Thymus (tissue), 11 donors: ENCODE measurements around the gene AQP5. TPM values are rescaled to one million over a fixed set of nuclear protein-coding genes. Genes with fewer than 3 reads are reported as not detected.

Source experiments
- DNase-seq, 9 donors: peaks; one replicate each; pipeline ENCODE4 v3.0.0-alpha.2; 2013; ENCODE audit warnings: low spot score in 9 of 9, low read depth in 6 of 9, missing footprints in 1 of 9
- H3K27ac ChIP-seq, 2 donors: one replicate each; pipeline ENCODE4 v1.5.1; 2013; ENCODE audit warnings: control low read depth in 1 of 2, low read depth in 1 of 2, low read length in 1 of 2, mild to moderate bottlenecking in 1 of 2, moderate library complexity in 1 of 2
- H3K27me3 ChIP-seq, 2 donors: one replicate each; pipeline ENCODE4 v1.5.1; 2013; ENCODE audit warnings: low read length in 1 of 2; ENCODE audit not compliant: control insufficient read depth in 2 of 2, insufficient read depth in 1 of 2
- H3K36me3 ChIP-seq, 2 donors: one replicate each; pipeline ENCODE4 v1.5.1; 2013; ENCODE audit warnings: low read length in 1 of 2, mild to moderate bottlenecking in 1 of 2, moderate library complexity in 1 of 2; ENCODE audit not compliant: control insufficient read depth in 2 of 2, insufficient read depth in 2 of 2
- H3K4me1 ChIP-seq, 2 donors: one replicate each; pipeline ENCODE4 v1.5.1; 2013; ENCODE audit warnings: low read length in 2 of 2; ENCODE audit not compliant: control insufficient read depth in 2 of 2, insufficient read depth in 2 of 2
- H3K4me3 ChIP-seq, 2 donors: one replicate each; pipeline ENCODE4 v1.5.1; 2013; ENCODE audit warnings: low read length in 2 of 2, control low read depth in 1 of 2, mild to moderate bottlenecking in 1 of 2
- H3K9me3 ChIP-seq, 2 donors: one replicate each; pipeline ENCODE4 v1.5.1; 2013; ENCODE audit warnings: low read length in 1 of 2, mild to moderate bottlenecking in 1 of 2; ENCODE audit not compliant: control insufficient read depth in 2 of 2, insufficient read depth in 1 of 2
- WGBS: extraction: QIAGEN DNeasy Blood & Tissue Kit; methylation state at CpG from one replicate; pipeline ENCODE4 v1.1.7; 2013; 5-methylcytosine and 5-hydroxymethylcytosine counted together
- polyA plus RNA-seq: library from polyadenylated mRNA; stranded (reverse); fragments of 200-250 nt; gene quantifications from one replicate; pipeline ENCODE4 v1.2.3, GENCODE V29; 2013
- total RNA-seq: library from RNA; stranded (reverse); fragments of 120-200 nt; gene quantifications from one replicate; pipeline ENCODE4 v1.2.4, GENCODE V29; 2013
- donor health status: healthy.

The AQP5 gene
- total and polyA plus RNA-seq, 2 donors = 0.09 to 0.37 TPM

DNA sequence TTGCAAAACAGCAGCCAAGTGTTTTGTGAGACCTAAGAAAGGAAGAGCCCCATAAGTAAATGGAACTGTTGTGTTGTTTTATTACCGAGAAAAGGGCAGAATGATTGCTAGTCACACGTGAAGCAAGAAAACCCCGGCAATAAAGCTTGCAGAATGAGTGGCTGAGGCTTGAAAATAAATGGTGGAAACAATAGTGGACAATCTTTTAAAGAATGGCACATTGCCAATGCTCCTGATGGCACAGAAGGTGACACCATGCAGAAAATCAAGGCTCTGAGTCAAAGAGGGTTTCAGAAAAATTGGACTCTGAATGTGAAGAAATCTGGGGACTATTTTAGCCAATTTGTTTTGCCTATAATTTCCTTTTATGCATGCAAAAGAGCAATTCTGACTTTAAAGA is 15.2 kb upstream of the AQP5 start:
- H3K4me1 ChIP-seq = peaks cover 2 to 9% of the 10 kb centered on the region in 2 donors
- no peaks in the 10 kb centered on the region for H3K36me3 ChIP-seq
- H3K27ac ChIP-seq = no peak overlapping the region
- peaks cover 0 to 41% of the 10 kb centered on the region in 2 donors for H3K27me3 ChIP-seq
- H3K9me3 ChIP-seq = no peaks in the 10 kb centered on the region
- H3K4me3 ChIP-seq = no peak overlapping the region
- no peak for DNase-seq
- WGBS = 87% methylated on average over 3 of the region's 3 CpGs

DNA sequence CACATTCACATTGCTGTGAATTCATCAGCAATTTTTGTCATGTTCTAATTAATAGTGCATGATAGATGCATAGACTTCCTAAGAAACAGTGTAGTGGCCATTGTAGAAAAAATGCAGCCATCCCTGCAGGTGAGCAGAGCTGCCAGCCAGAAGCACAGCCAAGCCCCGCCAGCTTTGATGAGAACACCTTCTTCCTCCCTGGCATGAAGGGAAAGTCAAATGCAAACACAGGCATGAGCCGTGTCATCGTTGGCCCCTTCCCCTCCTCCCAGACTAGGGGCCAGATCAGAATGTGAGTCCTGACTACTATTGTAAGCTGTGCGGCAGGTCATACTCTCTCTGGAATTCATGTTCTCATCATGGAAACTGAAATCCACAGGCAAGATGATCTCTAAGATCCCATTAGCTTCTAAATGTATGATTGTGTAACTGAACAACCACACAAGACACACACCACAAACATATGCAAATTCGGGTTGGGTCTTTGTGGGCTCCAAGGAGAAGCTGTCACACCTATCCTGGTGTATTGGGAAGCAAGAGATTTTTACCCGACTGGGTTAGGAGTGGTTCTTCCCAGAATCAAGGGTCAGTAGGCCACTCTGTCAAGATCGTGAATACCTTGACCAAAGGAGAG is 14.0 kb upstream of the AQP5 start:
- Histone ChIP-seq H3K36me3 (no peaks in the 10 kb centered on the region), H3K4me3 (no peak overlapping the region), H3K9me3 (no peaks in the 10 kb centered on the region), H3K4me1 (peaks cover 2 to 9% of the 10 kb centered on the region in 2 donors), H3K27ac (no peak overlapping the region), H3K27me3 (peaks cover 0 to 53% of the 10 kb centered on the region in 2 donors)
- DNase-seq = no peak
- 86% methylated on average over 7 of the region's 7 CpGs for WGBS

DNA sequence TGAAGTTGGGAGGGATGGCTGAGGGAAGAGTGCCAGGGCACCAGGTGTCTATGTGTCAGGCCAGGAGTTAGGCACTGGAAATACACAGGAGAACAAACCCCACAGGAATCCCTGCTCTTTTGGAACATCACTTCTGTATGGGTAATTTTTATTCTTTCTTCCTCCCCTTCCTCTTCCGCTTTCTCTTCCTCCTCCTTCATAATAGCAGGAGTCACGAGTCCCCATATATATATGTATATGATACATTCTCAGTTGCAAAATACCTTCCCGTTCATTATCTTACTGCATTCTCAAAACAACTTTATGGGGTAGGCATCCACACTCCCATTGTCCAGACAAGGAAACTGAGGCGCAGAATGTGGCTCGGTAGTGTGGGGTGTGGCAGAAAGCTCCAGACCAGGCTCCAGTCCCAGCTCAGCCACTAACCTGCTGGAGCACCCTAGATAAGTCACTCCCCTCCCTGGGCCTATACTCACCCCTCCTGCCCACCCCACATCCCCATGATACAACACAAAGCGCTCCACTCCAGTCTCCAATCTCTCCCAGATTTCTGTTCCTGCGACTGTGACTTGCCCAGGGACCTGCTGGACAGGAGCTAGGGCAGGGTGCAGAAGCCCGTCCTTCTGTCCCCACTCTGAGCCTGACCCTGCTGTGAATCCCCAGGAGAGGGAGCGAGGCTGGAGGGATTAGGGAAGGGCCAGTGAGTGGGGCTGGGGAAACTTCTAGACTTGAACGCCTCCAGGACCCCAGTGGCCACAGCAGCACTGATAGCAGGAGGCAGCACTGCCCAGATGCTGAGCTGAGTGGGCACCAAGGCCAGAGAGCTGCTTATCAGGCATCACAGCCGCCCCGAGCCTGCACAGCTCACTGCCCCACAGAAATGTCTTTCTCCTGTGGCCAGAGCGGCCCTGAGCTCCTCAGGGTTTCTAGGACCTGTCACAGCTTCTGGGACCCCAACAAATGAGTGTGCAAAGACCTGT is 12.5 kb upstream of the AQP5 start:
- no peak overlapping the region for H3K4me3 ChIP-seq

DNA sequence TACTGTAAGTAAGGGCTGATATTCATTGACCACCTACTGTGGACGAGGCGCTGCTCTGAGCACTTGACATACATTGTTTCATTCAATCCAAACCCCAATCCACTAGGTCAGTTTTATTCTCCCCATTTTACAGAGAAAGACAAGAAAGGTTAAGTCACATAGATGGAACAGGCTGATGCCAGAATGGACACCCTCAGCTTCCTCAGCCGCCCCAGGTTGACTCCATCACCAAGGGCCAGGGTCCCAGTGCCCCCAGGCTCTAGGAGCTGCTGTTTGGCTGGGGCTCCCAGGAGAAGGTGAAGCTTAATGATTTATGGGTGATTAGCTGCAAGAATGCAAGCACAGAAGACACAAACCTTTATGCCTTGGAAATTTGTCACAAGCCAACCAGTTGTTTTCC is 11.8 kb upstream of the AQP5 start:
- H3K27me3 ChIP-seq = peaks cover 13 to 65% of the 10 kb centered on the region in 2 donors
- no peak for DNase-seq
- 94% methylated on average over 3 of the region's 3 CpGs for WGBS

More for the DNA sequence above, 12.5 kb upstream of the AQP5 start:
- 92% methylated on average over 13 of the region's 13 CpGs for WGBS
- no peaks in the 10 kb centered on the region for H3K36me3 ChIP-seq
- peaks cover 5 to 60% of the 10 kb centered on the region in 2 donors for H3K27me3 ChIP-seq
- H3K9me3 ChIP-seq = no peaks in the 10 kb centered on the region
- no peak overlapping the region for H3K27ac ChIP-seq
- H3K4me1 ChIP-seq = peaks cover 2 to 9% of the 10 kb centered on the region in 2 donors
- DNase-seq = no peak

DNA sequence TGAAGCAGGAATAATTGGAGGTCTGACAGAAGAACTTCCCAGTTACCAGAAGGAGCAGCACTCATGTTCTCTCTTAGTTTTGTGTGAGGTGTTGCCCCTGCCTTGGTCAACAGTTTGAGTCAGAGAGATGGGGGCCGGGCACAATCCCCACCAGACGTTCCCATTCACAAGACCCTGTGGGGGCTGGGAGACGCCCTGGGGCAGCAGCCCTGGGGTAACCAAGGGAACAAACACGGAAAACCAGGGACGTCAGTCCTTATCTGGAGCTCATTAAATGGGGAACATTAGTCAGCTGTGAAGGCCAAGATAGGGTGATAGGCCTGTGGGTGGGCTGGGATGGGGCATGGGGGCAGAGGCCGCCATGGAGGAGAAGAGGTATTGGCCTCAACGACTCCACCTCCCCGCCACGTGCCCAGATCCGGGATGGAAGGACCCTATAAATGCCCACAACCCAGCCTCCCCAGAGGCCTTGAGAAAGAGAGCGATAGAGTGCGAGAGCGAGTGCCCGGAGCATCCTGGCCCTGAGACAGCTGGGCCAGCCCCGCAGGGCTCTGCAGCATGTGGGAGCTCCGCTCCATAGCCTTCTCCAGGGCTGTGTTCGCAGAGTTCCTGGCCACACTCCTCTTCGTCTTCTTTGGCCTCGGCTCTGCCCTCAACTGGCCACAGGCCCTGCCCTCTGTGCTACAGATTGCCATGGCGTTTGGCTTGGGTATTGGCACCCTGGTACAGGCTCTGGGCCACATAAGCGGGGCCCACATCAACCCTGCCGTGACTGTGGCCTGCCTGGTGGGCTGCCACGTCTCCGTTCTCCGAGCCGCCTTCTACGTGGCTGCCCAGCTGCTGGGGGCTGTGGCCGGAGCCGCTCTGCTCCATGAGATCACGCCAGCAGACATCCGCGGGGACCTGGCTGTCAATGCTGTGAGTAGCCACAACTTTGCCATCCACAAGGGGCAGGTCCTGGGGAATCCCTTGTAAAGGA is 11.1 kb upstream of the AQP5 start, which contains the start of gene AQP2:
TSS of gene AQP2 (plus strand) at position 465 of the 979 bp plus-strand sequence. CDS start at position 559, 94 bp downstream.
- WGBS = 91% methylated on average over 32 of the region's 32 CpGs
- Histone ChIP-seq H3K9me3 (no peaks in the 10 kb centered on the region), H3K27me3 (peaks cover 20 to 70% of the 10 kb centered on the region in 2 donors), H3K4me1 (peaks cover 0 to 1% of the 10 kb centered on the region in 2 donors), H3K4me3 (no peak within 1 kb of the TSS), H3K36me3 (no peaks in the 10 kb centered on the region), H3K27ac (no peak within 1 kb of the TSS)
- DNase-seq = no peak

More for the DNA sequence above, 11.8 kb upstream of the AQP5 start:
- no peaks in the 10 kb centered on the region for H3K9me3 ChIP-seq
- H3K4me1 ChIP-seq = peaks cover under 1 to 6% of the 10 kb centered on the region in 2 donors
- no peaks in the 10 kb centered on the region for H3K36me3 ChIP-seq
- no peak overlapping the region for H3K4me3 ChIP-seq
- H3K27ac ChIP-seq = no peak overlapping the region

DNA sequence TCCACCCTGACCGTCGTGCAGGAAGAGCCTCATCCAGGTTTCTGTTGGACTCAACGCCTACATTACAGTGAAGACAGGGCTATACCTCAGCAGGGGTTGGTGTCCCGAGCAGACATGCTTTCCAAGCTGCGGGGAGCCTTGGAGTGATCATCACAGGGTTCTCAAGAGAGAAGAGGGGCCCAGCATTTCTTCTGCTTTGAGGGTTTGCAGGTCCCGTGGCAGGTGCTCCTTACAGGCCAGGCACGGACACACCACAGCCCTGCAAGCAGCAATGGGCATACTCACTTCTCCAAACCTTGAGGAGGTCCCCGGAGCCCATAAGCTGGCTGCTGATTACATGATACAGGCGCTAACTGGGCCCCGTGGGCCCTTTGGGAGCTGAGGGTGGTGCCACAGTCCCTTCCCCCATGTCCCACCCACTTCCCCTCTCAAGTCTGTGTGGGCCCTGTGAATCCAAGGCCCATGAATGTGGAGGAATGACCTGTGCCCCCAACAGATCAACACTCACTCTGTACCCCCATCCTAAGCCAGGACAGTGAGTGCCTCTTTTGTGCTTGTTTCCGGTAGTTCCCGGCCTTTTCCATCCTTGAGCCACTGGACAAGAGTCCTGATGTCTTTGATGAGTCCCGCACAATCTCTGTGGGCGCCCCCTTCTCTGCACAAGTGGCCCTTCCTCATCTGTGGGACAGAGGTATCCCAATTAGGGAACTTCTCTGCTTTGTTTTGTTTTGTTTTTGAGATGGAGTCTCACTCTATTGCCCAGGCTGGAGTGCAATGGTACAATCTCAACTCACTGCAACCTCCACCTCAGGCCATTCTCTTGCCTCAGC is 10.0 kb upstream of the AQP5 start:
- no peaks in the 10 kb centered on the region for H3K9me3 ChIP-seq
- no peak overlapping the region for H3K27ac ChIP-seq
- H3K4me3 ChIP-seq = no peak overlapping the region
- no peaks in the 10 kb centered on the region for H3K4me1 ChIP-seq
- H3K27me3 ChIP-seq = peaks cover 30 to 81% of the 10 kb centered on the region in 2 donors
- no peak for DNase-seq
- 78% methylated on average over 14 of the region's 14 CpGs for WGBS
- H3K36me3 ChIP-seq = no peaks in the 10 kb centered on the region

DNA sequence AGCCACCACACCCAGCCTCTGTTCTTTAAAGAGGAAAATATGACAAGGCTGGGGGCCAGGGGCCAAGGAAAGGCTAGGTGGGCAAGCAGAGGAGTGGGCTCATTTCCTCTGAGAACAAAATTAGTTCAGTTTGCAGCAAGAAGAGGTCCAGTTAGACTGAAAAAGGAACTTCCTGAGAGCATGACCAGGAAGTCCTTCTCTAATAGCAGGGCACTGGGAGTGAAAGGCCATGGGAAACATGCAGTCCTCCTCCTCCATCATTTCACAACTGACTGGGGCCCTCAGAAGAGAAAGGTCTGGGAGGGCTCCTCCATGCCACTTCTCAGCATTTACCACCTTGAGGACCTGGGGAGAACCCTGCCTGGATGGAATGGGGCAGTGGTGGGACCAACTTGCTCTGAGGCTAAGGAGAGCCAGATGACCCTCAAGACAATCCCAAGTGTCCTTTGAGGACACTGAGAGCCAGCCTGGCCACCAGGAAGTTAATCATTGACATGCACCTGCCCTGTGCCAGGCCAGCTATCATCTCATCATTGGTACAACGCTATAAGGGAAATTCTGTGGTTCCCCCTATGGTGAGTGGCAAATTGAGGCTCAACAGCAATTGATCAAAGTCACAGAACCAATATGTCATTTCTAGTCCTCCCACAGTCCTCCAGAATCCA is 9.1 kb upstream of the AQP5 start:
- Histone ChIP-seq H3K4me1 (no peaks in the 10 kb centered on the region), H3K27me3 (peaks cover 35 to 89% of the 10 kb centered on the region in 2 donors), H3K4me3 (no peak overlapping the region), H3K36me3 (no peaks in the 10 kb centered on the region), H3K9me3 (no peaks in the 10 kb centered on the region), H3K27ac (no peak overlapping the region)
- 68% methylated on average over 1 of the region's 1 CpG for WGBS
- DNase-seq = no peak
